Kidney tubule cell (primary cell): ENCODE measurements around the gene MTCH1.

Source experiments
- DNase-seq: peaks from one replicate; pipeline ENCODE4 v3.0.0-alpha.2; 2018; ENCODE audit warnings: low spot score

Gene MTCH1

GRCh38 chr6:36926708-36927513 lies 59.1 kb downstream of the MTCH1 start:
- no peak for DNase-seq

- DNase-seq = no peak
Measured at GRCh38 chr6:36925809-36926208, 60.2 kb downstream of the MTCH1 start.

DNA sequence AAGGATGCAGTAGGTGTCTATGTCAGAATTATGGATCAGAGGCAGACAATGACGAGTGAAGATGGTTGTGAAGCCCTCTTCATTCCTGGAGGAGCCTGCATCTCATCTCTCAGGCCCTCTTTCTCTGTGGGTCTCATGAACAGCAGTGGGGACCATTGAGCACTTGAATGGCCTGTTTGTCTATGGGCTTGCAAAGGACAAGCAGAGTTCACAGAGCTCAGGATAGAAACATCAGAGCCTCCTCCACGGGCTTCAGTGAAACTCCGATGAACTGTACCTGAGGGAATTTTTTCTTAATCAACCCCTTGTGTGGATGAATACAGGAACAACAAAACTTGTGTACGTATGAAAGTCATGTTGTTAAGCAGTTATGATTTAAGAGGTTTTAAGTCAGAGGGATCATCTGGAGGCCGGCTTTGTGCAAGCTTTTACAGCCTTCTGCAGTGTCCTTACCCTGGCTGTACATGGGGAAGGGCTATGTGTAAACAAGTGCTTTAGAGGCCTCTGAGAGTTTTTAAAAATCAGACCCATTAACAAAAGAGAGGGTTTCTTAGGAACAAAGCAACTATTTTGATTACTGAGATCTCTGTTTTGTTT lies 61.1 kb downstream of the MTCH1 start:
- DNase-seq = no peak

DNA sequence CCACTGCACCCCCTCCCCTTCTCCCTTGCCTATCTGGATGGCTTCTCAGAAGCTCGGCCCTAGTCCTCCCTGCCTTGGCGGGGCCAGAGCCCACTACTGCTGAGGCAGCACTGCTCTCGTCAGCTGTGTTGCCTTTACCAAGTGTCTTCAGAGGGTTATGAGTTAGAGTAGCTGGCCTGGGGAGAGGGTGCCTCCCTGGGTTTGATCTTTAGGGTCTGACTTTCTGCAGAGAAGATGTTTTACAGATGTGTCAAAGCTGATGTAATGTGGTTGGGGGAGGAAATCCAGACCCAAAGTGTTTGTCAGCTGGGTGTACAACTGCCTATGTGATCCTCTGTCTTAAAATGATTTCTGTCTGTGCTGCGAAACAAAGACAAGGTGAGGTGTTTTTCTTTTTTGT lies 61.9 kb downstream of the MTCH1 start:
- DNase-seq = peak; percentile 24

- DNase-seq = no peak
Measured at GRCh38 chr6:36920546-36920945, 65.5 kb downstream of the MTCH1 start.

- peak; percentile 49 for DNase-seq
Measured at GRCh38 chr6:36920049-36920448, 65.9 kb downstream of the MTCH1 start.
